Neuronal stem cell (in vitro differentiated cells): Measurements from ENCODE around the gene COA5.

ENCODE experiments used
- DNase-seq: peaks from one replicate; pipeline ENCODE4 v3.0.0-alpha.2; 2013; ENCODE audit warnings: low spot score
- H2AFZ ChIP-seq: one replicate; pipeline ENCODE4 v1.6.1; 2013; ENCODE audit warnings: mild to moderate bottlenecking, low read length, inconsistent platforms
- H2AK5ac ChIP-seq: 2 replicates; pipeline ENCODE4 v1.6.1; 2013; ENCODE audit warnings: low read depth, mild to moderate bottlenecking, inconsistent platforms, low read length, moderate library complexity, mixed read lengths
- H2BK120ac ChIP-seq: 2 replicates; pipeline ENCODE4 v1.6.1; 2013; ENCODE audit warnings: low read depth, mild to moderate bottlenecking, inconsistent platforms, low read length, moderate library complexity, mixed read lengths
- H2BK12ac ChIP-seq: one replicate; pipeline ENCODE4 v1.6.1; 2013; ENCODE audit warnings: low read length, inconsistent platforms
- H2BK15ac ChIP-seq: 2 replicates; pipeline ENCODE4 v1.6.1; 2013; ENCODE audit warnings: mild to moderate bottlenecking, low read length, inconsistent platforms, mixed read lengths
- H2BK5ac ChIP-seq: one replicate; pipeline ENCODE4 v1.6.1; 2013; ENCODE audit warnings: inconsistent platforms, mild to moderate bottlenecking, low read length, moderate library complexity
- H3K14ac ChIP-seq: one replicate; pipeline ENCODE4 v1.6.1; 2013; ENCODE audit warnings: low read length, inconsistent platforms
- H3K18ac ChIP-seq: 2 replicates; pipeline ENCODE4 v1.6.1; 2013; ENCODE audit warnings: low read length, inconsistent platforms
- H3K23ac ChIP-seq: 2 replicates; pipeline ENCODE4 v1.6.1; 2013; ENCODE audit warnings: low read depth, mild to moderate bottlenecking, mixed read lengths, low read length, inconsistent platforms; ENCODE audit not compliant: poor library complexity
- H3K27ac ChIP-seq: replicated peaks from 3 replicates; pipeline ENCODE4 v1.5.1; 2013; ENCODE audit warnings: low read length, inconsistent platforms
- H3K27me3 ChIP-seq, 3 experiments: 2 replicates each; pipeline ENCODE4 v1.6.1; 2013; ENCODE audit warnings: low read length in 3 of 3, mild to moderate bottlenecking in 2 of 3, inconsistent platforms in 1 of 3, low read depth in 1 of 3, mixed read lengths in 1 of 3, moderate library complexity in 1 of 3; ENCODE audit not compliant: control insufficient read depth in 3 of 3, insufficient read depth in 3 of 3
- H3K36me3 ChIP-seq, 2 donors: replicated peaks in 1 of 2; 2 replicates each; pipeline ENCODE4 v1.6.1; 2013; ENCODE audit warnings: low read length in 2 of 2; ENCODE audit not compliant: control insufficient read depth in 2 of 2, insufficient read depth in 2 of 2
- H3K4ac ChIP-seq: 2 replicates; pipeline ENCODE4 v1.6.1; 2013; ENCODE audit warnings: inconsistent platforms, mild to moderate bottlenecking, low read length, moderate library complexity
- H3K4me1 ChIP-seq, 2 donors: 1 replicate in 1 of 2; 2 replicates in 1 of 2; pipeline ENCODE4 v1.6.1; 2013; ENCODE audit warnings: low read length in 2 of 2, low read depth in 1 of 2; ENCODE audit not compliant: control insufficient read depth in 2 of 2, insufficient read depth in 1 of 2
- H3K4me2 ChIP-seq: one replicate; pipeline ENCODE4 v1.6.1; 2013; ENCODE audit warnings: mild to moderate bottlenecking, low read length, inconsistent platforms; ENCODE audit not compliant: insufficient read depth, poor library complexity, severe bottlenecking
- H3K4me3 ChIP-seq, 2 donors: 2 replicates each; pipeline ENCODE4 v1.5.1; 2013; ENCODE audit warnings: low read length in 2 of 2, mild to moderate bottlenecking in 2 of 2, inconsistent platforms in 1 of 2, moderate library complexity in 1 of 2
- H3K79me1 ChIP-seq: one replicate; pipeline ENCODE4 v1.6.1; 2013; ENCODE audit warnings: low read depth, mild to moderate bottlenecking, inconsistent platforms, low read length, moderate library complexity
- H3K9ac ChIP-seq: one replicate; pipeline ENCODE4 v1.6.1; 2013; ENCODE audit warnings: mild to moderate bottlenecking, low read depth, low read length, inconsistent platforms; ENCODE audit not compliant: poor library complexity
- H3K9me3 ChIP-seq, 2 donors: replicated peaks in 1 of 2; 2 replicates each; pipeline versions ENCODE3 to v1.6.1; 2013; ENCODE audit warnings: low read length in 2 of 2, mild to moderate bottlenecking in 2 of 2, inconsistent platforms in 1 of 2, low read depth in 1 of 2, mixed read lengths in 1 of 2, moderate library complexity in 1 of 2; ENCODE audit not compliant: control insufficient read depth in 2 of 2, insufficient read depth in 1 of 2
- H4K8ac ChIP-seq: one replicate; pipeline ENCODE4 v1.6.1; 2013; ENCODE audit warnings: low read depth, mild to moderate bottlenecking, inconsistent platforms, low read length, moderate library complexity
- H4K91ac ChIP-seq: one replicate; pipeline ENCODE4 v1.6.1; 2013; ENCODE audit warnings: low read length, low read depth, mild to moderate bottlenecking, inconsistent platforms; ENCODE audit not compliant: poor library complexity
- WGBS, 2 donors: extraction: QIAGEN DNeasy Blood & Tissue Kit; methylation state at CpG; one replicate each; pipeline ENCODE4 v1.1.7; 2013; ENCODE audit warnings: missing lambda C conversion rate in 2 of 2, mixed read lengths in 1 of 2; ENCODE audit not compliant: insufficient read length in 2 of 2, insufficient replicate concordance in 1 of 2; ENCODE audit errors: extremely low coverage in 2 of 2; 5-methylcytosine and 5-hydroxymethylcytosine counted together

COA5 gene

DNA sequence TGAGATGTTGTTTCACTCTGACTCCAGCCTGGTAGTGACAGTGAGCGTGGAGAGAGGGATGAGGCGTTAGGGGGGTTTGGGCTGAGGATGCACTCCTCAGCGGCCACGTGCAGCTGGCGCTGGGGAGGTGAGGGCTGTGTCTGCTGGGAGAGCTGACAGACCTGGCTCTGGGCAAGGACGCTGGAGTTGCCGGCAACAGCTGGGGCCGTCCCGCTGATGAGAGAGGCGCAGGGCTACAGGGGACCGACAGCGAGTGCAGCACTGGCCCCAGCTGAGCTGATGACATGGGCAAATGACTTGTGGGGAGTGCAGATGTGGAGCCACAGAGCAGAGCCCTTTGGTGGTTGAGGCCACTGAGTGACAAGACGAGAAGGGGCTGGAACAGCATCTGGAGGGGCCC lies 38.4 kb downstream of the COA5 start:
- H2AFZ ChIP-seq: no peak overlapping the region

DNA sequence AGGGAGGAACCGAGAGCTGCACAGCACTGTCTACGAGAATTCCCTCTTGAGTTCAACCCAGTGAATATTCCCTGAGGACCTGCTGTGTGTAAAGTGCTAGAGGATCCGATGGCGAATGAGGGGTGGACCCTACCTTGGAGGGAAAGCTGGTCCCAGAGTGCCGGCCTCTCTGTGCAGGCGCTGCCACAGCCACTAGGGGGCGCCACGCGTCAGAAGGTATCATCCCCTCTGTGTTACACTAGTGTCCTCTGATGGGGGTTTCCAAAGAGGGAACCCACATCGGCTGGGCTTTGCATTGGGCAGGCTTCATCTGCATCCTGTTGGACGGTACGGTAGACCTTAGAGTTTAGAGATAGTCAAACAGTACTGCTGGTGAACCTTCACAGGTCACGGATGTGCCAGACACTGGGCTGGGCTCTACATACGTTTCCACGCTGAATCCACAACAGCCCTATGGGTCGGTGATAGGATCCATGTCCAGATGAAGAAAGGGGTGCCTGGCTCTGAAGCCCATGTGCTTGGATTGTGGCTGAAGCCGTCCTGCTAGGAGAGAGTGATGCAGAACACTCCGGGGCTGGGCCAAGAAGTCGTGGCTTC lies 39.0 kb downstream of the COA5 start:
- Histone ChIP-seq H2BK15ac (no peak overlapping the region), H2AFZ (no peak overlapping the region), H3K4me1 (no peaks in the 10 kb centered on the region), H3K79me1 (no peaks in the 10 kb centered on the region), H3K27ac (no peak overlapping the region), H3K9me3 (no peaks in the 10 kb centered on the region), H3K23ac (no peak overlapping the region), H3K27me3 (no peaks in the 10 kb centered on the region), H2BK12ac (no peak overlapping the region), H4K8ac (no peak overlapping the region), H3K4me2 (no peak overlapping the region), H4K91ac (no peak overlapping the region), H3K4me3 (no peak overlapping the region), H2AK5ac (no peak overlapping the region), H3K18ac (no peak overlapping the region), H2BK120ac (no peak overlapping the region), H2BK5ac (no peak overlapping the region), H3K4ac (no peak overlapping the region), H3K9ac (no peak overlapping the region), H3K14ac (no peak overlapping the region), H3K36me3 (peaks cover 35 to 91% of the 10 kb centered on the region in 2 donors)
- DNase-seq: peak; percentile 29
- WGBS, 2 donors: no CpG with 5 or more reads among the region's 19 CpGs

More for the DNA sequence above, 38.4 kb downstream of the COA5 start:
- Histone ChIP-seq H2BK15ac (no peak overlapping the region), H4K91ac (no peak overlapping the region), H2AK5ac (no peak overlapping the region), H3K4me2 (no peak overlapping the region), H2BK12ac (no peak overlapping the region), H3K36me3 (peaks cover 31 to 89% of the 10 kb centered on the region in 2 donors), H3K18ac (no peak overlapping the region), H3K27me3 (no peaks in the 10 kb centered on the region), H3K4ac (no peak overlapping the region), H3K14ac (no peak overlapping the region), H2BK5ac (no peak overlapping the region), H4K8ac (no peak overlapping the region), H2BK120ac (no peak overlapping the region), H3K9me3 (no peaks in the 10 kb centered on the region), H3K9ac (peak overlapping the region; percentile 9), H3K23ac (peak overlapping the region; percentile 40), H3K4me1 (no peaks in the 10 kb centered on the region), H3K79me1 (no peaks in the 10 kb centered on the region), H3K27ac (no peak overlapping the region), H3K4me3 (no peak overlapping the region)
- DNase-seq: no peak
- WGBS, 2 donors: no CpG with 5 or more reads among the region's 13 CpGs

GRCh38 chr2:98568161-98568956 lies 40.0 kb downstream of the COA5 start:
- no peak overlapping the region for H3K4me2 ChIP-seq

GRCh38 chr2:98565941-98566340 lies 42.4 kb downstream of the COA5 start:
- H2AK5ac ChIP-seq: no peak overlapping the region
- no peak overlapping the region for H3K18ac ChIP-seq
- no CpG with 5 or more reads among the region's 19 CpGs for WGBS, 2 donors
- no peak overlapping the region for H3K4ac ChIP-seq
- H3K27ac ChIP-seq: no peak overlapping the region
- H3K4me3 ChIP-seq: no peak overlapping the region
- H3K27me3 ChIP-seq: no peaks in the 10 kb centered on the region
- no peak overlapping the region for H2BK15ac ChIP-seq
- no peaks in the 10 kb centered on the region for H3K9me3 ChIP-seq
- no peak overlapping the region for H3K9ac ChIP-seq
- H3K23ac ChIP-seq: no peak overlapping the region
- H3K36me3 ChIP-seq: peaks cover 32 to 89% of the 10 kb centered on the region in 2 donors
- no peak overlapping the region for H3K4me2 ChIP-seq
- no peak overlapping the region for H4K8ac ChIP-seq
- H4K91ac ChIP-seq: no peak overlapping the region
- no peak overlapping the region for H2AFZ ChIP-seq
- H3K14ac ChIP-seq: no peak overlapping the region
- no peak overlapping the region for H2BK12ac ChIP-seq
- no peaks in the 10 kb centered on the region for H3K4me1 ChIP-seq
- no peak for DNase-seq
- H2BK5ac ChIP-seq: no peak overlapping the region
- no peak overlapping the region for H2BK120ac ChIP-seq
- H3K79me1 ChIP-seq: no peaks in the 10 kb centered on the region

More at GRCh38 chr2:98568161-98568956, 40.0 kb downstream of the COA5 start:
- Histone ChIP-seq H3K27me3 (no peaks in the 10 kb centered on the region), H2BK12ac (no peak overlapping the region), H3K79me1 (no peaks in the 10 kb centered on the region), H3K23ac (no peak overlapping the region), H3K14ac (no peak overlapping the region), H2AFZ (no peak overlapping the region), H2BK5ac (no peak overlapping the region), H3K9me3 (no peaks in the 10 kb centered on the region), H2AK5ac (no peak overlapping the region), H3K4ac (no peak overlapping the region), H3K36me3 (peaks cover 36 to 94% of the 10 kb centered on the region in 2 donors), H3K27ac (no peak overlapping the region), H4K8ac (no peak overlapping the region), H3K4me1 (no peaks in the 10 kb centered on the region), H2BK15ac (no peak overlapping the region), H3K9ac (no peak overlapping the region), H3K4me3 (peak overlapping the region in 1 of 2 donors; percentile 38), H3K18ac (no peak overlapping the region), H4K91ac (no peak overlapping the region), H2BK120ac (no peak overlapping the region)
- DNase-seq: no peak
- WGBS, 2 donors: no CpG with 5 or more reads among the region's 11 CpGs
